NCI-H2227 (cell line): ENCODE results near the gene ADPRHL1.

Experiments
- DNase-seq: peaks from one replicate; lab custom pipeline; 2025; ENCODE audit not compliant: unreplicated experiment; lab: John Stamatoyannopoulos, UW

The ADPRHL1 gene

DNA sequence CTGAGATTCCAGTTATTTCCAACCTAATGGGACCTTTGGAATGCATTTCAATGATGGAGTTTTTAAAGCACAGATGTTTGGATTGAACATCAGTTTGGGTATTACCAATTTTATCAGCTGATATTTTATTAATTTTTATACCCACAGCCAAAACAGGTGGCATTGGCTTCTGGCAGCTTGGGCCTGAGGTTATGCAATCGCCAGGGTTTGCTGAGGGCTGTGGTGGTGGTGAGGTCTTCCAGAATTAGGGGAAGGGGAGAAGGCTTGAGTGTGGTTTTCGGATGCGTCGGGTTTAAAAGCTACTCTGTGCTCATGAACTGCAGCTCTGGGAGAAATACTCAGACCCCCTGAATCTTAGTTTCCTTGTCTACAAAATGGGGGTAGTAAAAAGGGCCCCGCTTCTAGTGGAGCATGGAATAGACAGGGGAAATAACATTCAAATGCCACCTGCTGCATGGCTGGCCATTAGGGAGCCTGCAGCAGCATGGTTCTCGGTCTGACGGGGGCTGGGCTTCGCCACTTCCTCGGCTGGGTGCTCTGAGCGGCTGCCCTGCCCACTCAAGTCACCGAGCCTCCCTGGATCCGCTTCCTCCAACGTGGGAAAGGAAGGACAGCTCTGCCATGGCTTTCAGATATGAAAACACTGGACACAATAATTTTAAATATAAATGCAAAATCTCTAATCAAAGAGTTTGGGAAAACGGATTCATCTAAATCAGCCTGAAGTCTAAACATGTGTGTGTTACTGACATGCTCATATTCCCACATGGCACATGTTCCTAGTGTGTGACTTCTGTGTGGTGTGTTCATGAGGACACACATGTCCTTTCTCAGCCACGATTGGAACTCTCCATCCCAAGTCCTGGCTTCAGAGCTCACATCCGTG lies 35.2 kb downstream of the ADPRHL1 start:
- no peak for DNase-seq

GRCh38 chr13:113417008-113417751 lies 36.1 kb downstream of the ADPRHL1 start:
- no peak for DNase-seq

DNA sequence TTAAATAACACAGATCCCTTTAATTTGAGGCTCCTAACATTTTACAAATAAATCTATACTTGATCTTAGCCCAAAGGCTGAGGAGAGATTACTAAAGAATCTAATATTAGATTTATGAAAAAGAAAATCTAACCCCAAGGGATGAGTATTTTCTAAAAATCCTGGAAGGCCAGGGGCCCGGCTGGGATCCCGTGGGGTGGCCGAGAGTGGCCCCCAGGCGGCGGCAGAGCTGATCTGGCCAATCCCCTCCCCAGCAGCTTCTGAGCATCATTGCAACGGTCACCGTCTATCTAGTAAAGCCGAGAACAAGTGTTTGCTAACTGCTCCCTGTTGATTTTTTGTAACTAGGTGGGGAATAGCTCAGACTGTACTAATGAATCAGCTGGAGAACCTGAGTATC lies 37.5 kb downstream of the ADPRHL1 start:
- DNase-seq: no peak

DNA sequence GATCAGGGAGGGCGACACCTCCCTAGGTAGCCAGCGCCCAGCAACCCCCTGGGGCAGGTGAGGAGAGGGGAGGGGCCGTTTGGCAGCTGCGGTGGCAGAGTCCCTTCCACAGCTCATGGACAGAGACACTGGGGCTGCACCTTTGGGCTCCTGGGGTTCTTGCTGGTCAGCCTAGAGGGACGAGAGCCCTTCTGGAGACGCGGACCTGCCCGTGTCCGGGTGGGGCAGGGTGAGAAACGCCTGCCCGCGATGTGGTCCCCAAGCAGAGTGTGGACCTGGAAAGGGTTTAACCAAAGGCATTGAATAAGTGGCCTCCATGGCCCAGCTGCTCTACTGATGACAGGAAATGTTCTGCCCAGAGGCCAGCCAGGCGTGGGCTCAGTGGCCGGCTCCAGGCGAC lies 38.3 kb downstream of the ADPRHL1 start:
- DNase-seq: no peak

DNA sequence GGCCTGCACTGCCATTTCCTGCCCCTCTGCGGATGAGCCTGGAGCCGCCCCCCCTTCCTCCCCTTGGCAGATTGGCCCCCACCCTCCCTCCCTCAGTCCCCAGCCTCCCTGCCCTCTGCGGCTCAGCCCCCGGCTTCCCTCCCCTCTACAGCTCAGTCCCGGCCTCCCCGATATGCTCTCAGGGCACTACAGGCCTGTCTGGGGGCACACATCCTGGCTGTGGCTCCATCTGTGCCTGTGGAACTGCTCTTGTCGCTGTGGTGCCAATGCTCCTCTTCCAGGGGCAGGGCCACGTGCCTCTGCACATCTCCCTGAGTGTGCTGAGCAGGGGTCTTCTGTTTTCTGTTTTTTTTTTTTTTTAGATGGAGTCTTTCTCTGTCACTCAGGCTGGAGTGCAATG lies 39.0 kb downstream of the ADPRHL1 start:
- DNase-seq: no peak

DNA sequence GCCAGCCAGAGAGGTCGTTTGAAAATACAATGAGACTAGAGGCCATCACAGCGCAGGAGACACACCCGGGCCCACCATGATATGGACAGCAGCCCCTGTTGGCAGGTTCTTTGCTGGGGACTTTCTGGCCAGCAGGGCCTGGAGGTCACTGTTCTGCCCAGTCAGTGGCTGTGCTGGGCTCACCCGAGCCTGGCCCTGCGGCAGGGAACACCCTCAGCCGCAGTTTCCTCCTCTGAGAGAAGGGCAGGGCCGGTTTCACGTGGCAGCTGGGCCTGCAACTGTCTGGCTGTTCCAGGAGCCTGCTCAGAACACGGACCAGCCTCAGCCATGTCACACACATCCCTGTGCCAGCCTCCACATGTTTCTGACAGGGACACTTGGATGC lies 39.4 kb downstream of the ADPRHL1 start:
- no peak for DNase-seq

- DNase-seq: no peak
These were observed 40.0 kb downstream of the ADPRHL1 start for GRCh38 chr13:113413178-113413897.

- DNase-seq: no peak
These were observed 40.8 kb downstream of the ADPRHL1 start for GRCh38 chr13:113412440-113412839.

DNA sequence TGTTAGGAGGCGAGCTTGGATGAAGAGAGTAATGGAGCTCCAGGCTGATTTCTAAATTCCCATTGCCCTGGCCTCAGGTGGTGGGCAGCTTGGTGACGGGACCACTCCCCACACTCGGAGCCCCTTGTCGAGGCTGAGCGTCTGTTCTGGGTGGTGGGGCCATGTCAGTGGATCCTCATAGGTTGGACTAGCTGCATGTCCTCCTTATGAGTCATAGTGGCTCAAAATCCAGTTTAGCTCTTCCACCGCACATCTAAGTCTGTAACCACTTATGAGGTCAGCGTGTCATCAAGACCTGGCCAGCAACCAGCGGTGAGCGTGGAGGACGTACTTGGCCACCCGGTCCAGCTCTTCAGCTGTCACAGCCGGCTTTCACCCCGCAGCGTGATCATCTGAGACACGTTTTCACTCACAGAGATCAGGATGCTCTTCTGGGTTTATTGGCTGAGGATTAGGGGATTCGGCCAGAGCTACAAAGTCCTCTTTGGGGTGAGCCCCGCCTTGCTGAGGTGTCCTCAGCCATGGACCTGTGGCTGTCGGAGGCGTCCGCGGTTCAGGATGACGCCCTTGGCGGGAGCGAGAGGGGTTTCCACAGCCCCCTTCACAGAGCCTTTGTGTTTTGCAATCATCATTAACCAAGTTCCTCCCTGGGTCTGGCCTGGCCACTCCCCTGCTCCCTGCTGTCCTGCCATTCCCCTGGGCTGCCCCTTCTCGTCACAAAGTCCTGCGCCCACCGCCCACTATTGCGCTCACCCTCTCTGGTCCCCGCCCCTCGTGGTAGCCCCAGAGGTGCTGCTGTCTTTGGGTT lies 41.9 kb downstream of the ADPRHL1 start:
- no peak for DNase-seq

GRCh38 chr13:113410472-113411201 lies 42.7 kb downstream of the ADPRHL1 start:
- DNase-seq: no peak

DNA sequence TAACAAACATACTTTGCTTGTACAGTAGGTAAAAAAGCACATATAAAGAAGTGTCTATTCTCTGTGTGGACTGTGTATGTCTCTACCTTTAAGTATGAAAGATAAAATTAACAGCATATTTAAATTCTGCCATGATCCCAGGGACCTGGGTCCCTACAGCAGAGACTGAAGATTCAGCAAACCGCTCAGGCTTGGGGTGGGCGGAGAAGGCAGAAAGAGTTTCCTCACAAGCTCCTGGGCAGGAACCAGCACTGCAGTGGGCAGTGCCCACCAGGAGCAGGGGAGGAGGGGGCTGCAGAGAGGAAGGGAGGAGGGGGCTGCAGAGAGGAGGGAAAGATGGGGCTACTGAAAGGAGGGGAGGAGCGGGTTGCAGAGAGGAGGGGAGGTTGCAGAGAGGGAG lies 44.7 kb downstream of the ADPRHL1 start:
- no peak for DNase-seq

GRCh38 chr13:113407531-113408393 lies 45.5 kb downstream of the ADPRHL1 start:
- no peak for DNase-seq

DNA sequence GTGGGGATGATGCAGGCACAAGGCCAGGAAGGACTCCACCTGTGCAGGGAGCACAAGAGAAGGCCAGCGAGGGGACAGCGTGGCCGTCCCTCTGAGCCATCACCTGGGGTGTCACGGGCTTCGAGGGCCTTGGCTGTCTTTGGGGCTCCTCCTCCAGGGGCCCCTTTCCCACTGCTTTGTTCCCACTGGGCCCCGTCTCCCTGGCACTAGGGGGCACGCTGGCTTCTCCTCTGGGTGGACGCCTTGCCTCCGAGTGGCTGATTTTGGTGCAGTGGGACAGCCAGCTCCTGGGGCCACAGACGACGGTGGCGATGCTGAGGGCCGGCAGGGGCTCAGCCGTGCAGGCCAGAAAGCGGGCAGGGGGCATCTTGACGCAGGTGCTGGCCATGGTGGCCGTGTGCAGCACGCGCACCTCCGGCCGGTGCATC lies 46.2 kb downstream of the ADPRHL1 start:
- no peak for DNase-seq

DNA sequence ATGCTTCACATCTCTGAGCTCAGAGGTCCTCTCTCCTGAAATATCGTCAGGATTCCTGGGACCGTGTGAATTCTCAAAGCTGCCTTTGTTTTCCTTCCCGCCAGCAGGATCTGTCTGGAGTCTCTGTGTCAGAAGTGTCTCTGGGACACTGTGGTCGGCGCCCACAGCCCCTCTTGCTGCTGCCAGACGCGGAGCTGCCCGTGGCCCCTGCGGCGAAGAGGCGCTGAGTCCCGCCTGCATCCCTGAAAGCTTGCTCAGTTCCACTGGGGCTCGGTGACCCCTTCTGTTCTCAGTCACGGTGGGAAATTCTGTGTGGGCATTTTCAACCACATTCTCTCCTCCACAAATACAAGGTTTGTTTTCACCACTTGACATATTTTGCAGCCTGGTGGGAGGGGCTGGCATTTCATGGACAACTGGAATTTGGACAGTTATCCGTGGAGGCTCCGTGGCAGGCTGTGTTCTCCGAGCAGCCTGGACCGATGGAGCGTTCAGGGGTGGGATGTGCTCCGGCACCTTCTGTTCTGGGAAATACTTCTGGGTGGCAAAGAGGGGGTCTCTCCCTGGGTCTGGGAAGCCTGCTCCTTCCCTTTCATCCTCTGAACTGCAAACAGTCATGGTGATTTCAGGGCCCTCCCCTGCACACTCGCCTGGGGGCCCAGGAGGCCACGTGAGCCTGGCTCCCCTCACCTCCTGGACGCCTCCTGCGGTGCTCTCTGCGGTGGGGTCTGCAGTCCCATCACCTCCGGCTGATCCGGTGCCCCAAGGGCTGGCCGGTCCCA lies 46.8 kb downstream of the ADPRHL1 start:
- DNase-seq: no peak

GRCh38 chr13:113405481-113406300 lies 47.6 kb downstream of the ADPRHL1 start:
- DNase-seq: no peak

DNA sequence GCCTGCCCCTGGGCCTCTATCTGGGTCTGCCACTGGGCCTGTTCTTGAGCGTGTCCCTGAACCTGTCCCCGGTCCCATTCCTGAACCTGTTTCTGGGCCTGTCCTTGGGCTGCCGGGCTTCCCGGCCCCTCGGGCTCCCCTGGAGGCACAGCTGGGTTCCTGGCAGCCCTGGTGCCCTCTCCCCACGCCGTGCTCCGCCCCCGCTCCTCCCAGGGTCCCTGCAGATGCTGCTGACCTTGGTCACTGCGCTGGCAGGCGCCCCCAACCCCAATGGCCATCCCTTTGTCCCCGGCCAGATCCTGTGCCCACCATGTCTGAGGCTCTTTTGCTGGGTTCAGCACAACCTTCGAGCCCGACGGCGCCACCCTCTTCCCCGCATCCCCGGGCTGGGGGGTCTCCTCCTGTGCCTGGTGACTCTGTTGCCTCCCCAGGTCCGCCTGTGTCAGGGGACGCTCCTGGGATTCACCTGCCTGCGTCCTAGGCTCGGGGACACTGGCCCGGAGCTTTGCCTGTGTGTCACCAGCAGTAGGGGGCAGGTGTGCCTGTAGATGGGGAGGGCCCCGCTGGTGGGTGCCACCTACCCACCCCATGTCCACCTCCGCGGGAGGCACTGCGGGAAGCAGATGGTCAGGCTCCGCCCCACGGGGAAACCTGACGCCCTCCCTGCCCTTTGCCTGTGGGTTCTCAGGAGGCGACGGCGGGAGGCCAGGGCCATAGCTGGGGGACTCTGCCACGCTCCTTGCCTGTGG lies 48.4 kb downstream of the ADPRHL1 start:
- DNase-seq: no peak

GRCh38 chr13:113404366-113404722 lies 48.9 kb downstream of the ADPRHL1 start:
- DNase-seq: no peak
